H9 (cell line): ENCODE measurements around the gene RPS16. TPM values are rescaled to one million over a fixed set of nuclear protein-coding genes. Genes with fewer than 3 reads are reported as not detected.

Source experiments
- DNase-seq: peaks from one replicate; pipeline ENCODE4 v3.0.0-alpha.2; 2017
- H2AFZ ChIP-seq: one replicate; pipeline ENCODE4 v1.6.1; 2013; ENCODE audit warnings: mild to moderate bottlenecking, low read length, control low read depth, moderate library complexity
- H2AK5ac ChIP-seq: 2 replicates; pipeline ENCODE4 v1.6.1; 2013; ENCODE audit warnings: low read length, control low read depth, mixed read lengths; ENCODE audit not compliant: insufficient read length
- H2BK120ac ChIP-seq: one replicate; pipeline ENCODE4 v1.6.1; 2013; ENCODE audit warnings: low read depth, mild to moderate bottlenecking, low read length, control low read depth, inconsistent platforms; ENCODE audit not compliant: poor library complexity, severe bottlenecking
- H2BK12ac ChIP-seq: 2 replicates; pipeline ENCODE4 v1.6.1; 2013; ENCODE audit warnings: low read length, control low read depth, mixed read lengths, low read depth; ENCODE audit not compliant: insufficient read length
- H2BK15ac ChIP-seq: 2 replicates; pipeline ENCODE4 v1.6.1; 2013; ENCODE audit warnings: low read depth, low read length, control low read depth
- H2BK20ac ChIP-seq: one replicate; pipeline ENCODE4 v1.6.1; 2013; ENCODE audit warnings: low read depth, mild to moderate bottlenecking, low read length, control low read depth, inconsistent platforms; ENCODE audit not compliant: poor library complexity, severe bottlenecking
- H2BK5ac ChIP-seq: 2 replicates; pipeline ENCODE4 v1.6.1; 2013; ENCODE audit warnings: low read length, control low read depth, mixed read lengths; ENCODE audit not compliant: insufficient read length
- H3K14ac ChIP-seq: 2 replicates; pipeline ENCODE4 v1.6.1; 2013; ENCODE audit warnings: low read length, control low read depth; ENCODE audit not compliant: insufficient read depth
- H3K18ac ChIP-seq: 2 replicates; pipeline ENCODE4 v1.6.1; 2013; ENCODE audit warnings: low read depth, mild to moderate bottlenecking, mixed read lengths, low read length, control low read depth; ENCODE audit not compliant: insufficient read length
- H3K23ac ChIP-seq: 2 replicates; pipeline ENCODE4 v1.6.1; 2013; ENCODE audit warnings: low read length, control low read depth, mixed read lengths, low read depth; ENCODE audit not compliant: insufficient read length
- H3K23me2 ChIP-seq: 2 replicates; pipeline ENCODE4 v1.6.1; 2013; ENCODE audit warnings: low read depth, mild to moderate bottlenecking, mixed read lengths, low read length, control low read depth; ENCODE audit not compliant: insufficient read length, poor library complexity, severe bottlenecking
- H3K27ac ChIP-seq: 2 replicates; pipeline ENCODE4 v1.5.1; 2013; ENCODE audit warnings: low read length, control low read depth, mixed read lengths, low read depth; ENCODE audit not compliant: insufficient read length
- H3K27me3 ChIP-seq: 2 replicates; pipeline ENCODE4 v1.6.1; 2013; ENCODE audit warnings: low read length, control low read depth, inconsistent platforms; ENCODE audit not compliant: insufficient read depth
- H3K4ac ChIP-seq: 2 replicates; pipeline ENCODE4 v1.6.1; 2013; ENCODE audit warnings: low read depth, mild to moderate bottlenecking, control low read depth, inconsistent platforms, low read length, moderate library complexity
- H3K4me1 ChIP-seq: 2 replicates; pipeline ENCODE4 v1.6.1; 2013; ENCODE audit warnings: low read length, control low read depth, inconsistent platforms; ENCODE audit not compliant: insufficient read depth
- H3K4me2 ChIP-seq: 2 replicates; pipeline ENCODE4 v1.6.1; 2013; ENCODE audit warnings: low read length, control low read depth, mixed read lengths; ENCODE audit not compliant: insufficient read length, insufficient read depth
- H3K56ac ChIP-seq: 2 replicates; pipeline ENCODE4 v1.6.1; 2013; ENCODE audit warnings: low read depth, mild to moderate bottlenecking, mixed read lengths, low read length, control low read depth; ENCODE audit not compliant: insufficient read length
- H3K79me1 ChIP-seq: 2 replicates; pipeline ENCODE4 v1.6.1; 2013; ENCODE audit warnings: low read depth, mild to moderate bottlenecking, moderate library complexity, low read length, control low read depth, inconsistent platforms; ENCODE audit not compliant: insufficient read depth, poor library complexity, severe bottlenecking
- H3K79me2 ChIP-seq: 2 replicates; pipeline ENCODE4 v1.6.1; 2013; ENCODE audit warnings: low read length, control low read depth, inconsistent platforms; ENCODE audit not compliant: insufficient read depth
- H3K9ac ChIP-seq: 2 replicates; pipeline ENCODE4 v1.6.1; 2013; ENCODE audit warnings: low read length, control low read depth, mixed read lengths; ENCODE audit not compliant: insufficient read length; ENCODE audit errors: extremely low read depth
- H3K9me3 ChIP-seq: one replicate; pipeline ENCODE4 v1.6.1; 2013; ENCODE audit warnings: low read depth, low read length, inconsistent platforms; ENCODE audit not compliant: control insufficient read depth
- H3T11ph ChIP-seq: one replicate; pipeline ENCODE4 v1.6.1; 2013; ENCODE audit warnings: mild to moderate bottlenecking, low read length, control low read depth, inconsistent platforms
- H4K20me1 ChIP-seq: one replicate; pipeline ENCODE4 v1.6.1; 2013; ENCODE audit not compliant: control insufficient read depth, insufficient read length, insufficient read depth
- H4K5ac ChIP-seq: 2 replicates; pipeline ENCODE4 v1.6.1; 2013; ENCODE audit warnings: low read depth, mild to moderate bottlenecking, mixed read lengths, low read length, control low read depth; ENCODE audit not compliant: insufficient read length
- H4K8ac ChIP-seq: replicated peaks from 2 replicates; pipeline ENCODE4 v1.6.1; 2013; ENCODE audit warnings: low read length, control low read depth, mixed read lengths, low read depth; ENCODE audit not compliant: insufficient read length
- H4K91ac ChIP-seq: 2 replicates; pipeline ENCODE4 v1.6.1; 2013; ENCODE audit warnings: low read depth, mild to moderate bottlenecking, moderate library complexity, mixed read lengths, low read length, control low read depth; ENCODE audit not compliant: insufficient read length
- H3K27ac Mint-ChIP-seq, 3 experiments: 2 replicates in 2 of 3; 3 replicates in 1 of 3; pipeline ENCODE4 v1.8.0; 2020 to 2021; ENCODE audit warnings: mixed read lengths in 3 of 3, mild to moderate bottlenecking in 1 of 3, moderate library complexity in 1 of 3
- H3K27me3 Mint-ChIP-seq: 2 replicates; pipeline ENCODE4 v1.8.0; 2021; ENCODE audit warnings: low read depth, mild to moderate bottlenecking, moderate library complexity, mixed read lengths
- H3K36me3 Mint-ChIP-seq, 3 experiments: 2 replicates in 2 of 3; 3 replicates in 1 of 3; pipeline ENCODE4 v1.8.0; 2020 to 2021; ENCODE audit warnings: low read depth in 3 of 3, mixed read lengths in 3 of 3; ENCODE audit not compliant: insufficient read depth in 1 of 3
- H3K4me1 Mint-ChIP-seq, 2 experiments: 2 replicates each; pipeline ENCODE4 v1.8.0; 2020; ENCODE audit warnings: mixed read lengths in 2 of 2
- H3K4me3 Mint-ChIP-seq, 2 experiments: 2 replicates in 1 of 2; 3 replicates in 1 of 2; pipeline ENCODE4 v1.8.0; 2020 to 2021; ENCODE audit warnings: mild to moderate bottlenecking in 2 of 2, mixed read lengths in 2 of 2, moderate library complexity in 1 of 2
- H3K9me3 Mint-ChIP-seq, 2 experiments: 2 replicates in 1 of 2; 3 replicates in 1 of 2; pipeline ENCODE4 v1.8.0; 2020; ENCODE audit warnings: mild to moderate bottlenecking in 2 of 2, mixed read lengths in 2 of 2, moderate library complexity in 1 of 2
- CTCF ChIP-seq: fragments of 200-600 bp; sonication (generic); conservative IDR thresholded peaks from 3 replicates; pipeline ENCODE4 v1.8.0; 2021; ENCODE audit warnings: antibody characterized with exemption, mild to moderate bottlenecking
- WGBS: extraction: QIAGEN DNeasy Blood & Tissue Kit; methylation state at CpG from one replicate; pipeline ENCODE4 v1.1.7; 2013; ENCODE audit warnings: missing lambda C conversion rate, low lambda C conversion rate, mixed read lengths; ENCODE audit not compliant: insufficient read length; ENCODE audit errors: extremely low coverage; 5-methylcytosine and 5-hydroxymethylcytosine counted together
- total RNA-seq: library from RNA; stranded (reverse); gene quantifications from 2 replicates; pipeline ENCODE4 v1.2.1, GENCODE V29; 2021

Gene RPS16
- total RNA-seq, 1 experiment from 2014 or later = 2,711 TPM

GRCh38 chr19:39412867-39413271 lies 22.9 kb downstream of the RPS16 start:
- peak overlapping the region; percentile 58 to 91 (median 77); a peak in 6 of 7 replicates for H3K27ac Mint-ChIP-seq

More at GRCh38 chr19:39412867-39413271, 22.9 kb downstream of the RPS16 start:
- Mint-ChIP-seq H3K27me3 (peaks cover 1% of the 10 kb centered on the region; the same call in 1 of the 2 replicates), H3K36me3 (peaks cover 13 to 47% (median 32%) of the 10 kb centered on the region in 3 experiments), H3K9me3 (no peaks in the 10 kb centered on the region; a peak in 1 of 5 replicates), H3K4me1 (peaks cover 40 to 48% of the 10 kb centered on the region in 2 experiments), H3K4me3 (peak overlapping the region; percentile 96 to 97)
- Histone ChIP-seq H4K5ac (no peak overlapping the region), H3K14ac (peak overlapping the region; percentile 33), H3K27me3 (no peaks in the 10 kb centered on the region), H3K9ac (peak overlapping the region; percentile 85), H3T11ph (no peak overlapping the region), H2BK15ac (no peak overlapping the region), H4K8ac (no peak overlapping the region), H4K20me1 (peaks cover 2% of the 10 kb centered on the region), H2BK12ac (no peak overlapping the region), H3K79me2 (peaks cover 6% of the 10 kb centered on the region; the same call in 1 of the 2 replicates), H4K91ac (no peak overlapping the region), H3K9me3 (no peaks in the 10 kb centered on the region), H2BK20ac (no peak overlapping the region), H3K27ac (no peak overlapping the region), H2BK120ac (peak overlapping the region; percentile 26), H3K18ac (peak overlapping the region; percentile 83), H3K56ac (no peak overlapping the region), H2AK5ac (no peak overlapping the region), H3K4me2 (peak overlapping the region; percentile 89), H3K4me1 (peaks cover 4% of the 10 kb centered on the region; the same call in 1 of the 2 replicates), H3K23ac (no peak overlapping the region), H3K4ac (no peak overlapping the region; the same call in 1 of the 2 replicates), H3K23me2 (peaks cover 10% of the 10 kb centered on the region), H2BK5ac (no peak overlapping the region), H3K79me1 (peaks cover 6% of the 10 kb centered on the region), H2AFZ (no peak overlapping the region)
- no peak for DNase-seq
- TF ChIP-seq CTCF = no peak; the same call in 2 of the 3 replicates
- no CpG with 5 or more reads among the region's 24 CpGs for WGBS
